Urothelium cell line (cell line): ENCODE measurements around the gene COL19A1.
"Not testable (repeated sequence)": the region's sequence is repeated elsewhere in the genome, so short reads cannot be mapped to it uniquely, and the experiment has no call there.

Experiments
- DNase-seq: peaks from one replicate; pipeline ENCODE4 v3.0.0; 2011; ENCODE audit warnings: low spot score, mixed read lengths
- FAIRE-seq: peaks from 2 replicates; lab custom pipeline; 2011; peaks lifted over from hg19 to GRCh38; lab: Jason Lieb, UNC

The COL19A1 gene

DNA sequence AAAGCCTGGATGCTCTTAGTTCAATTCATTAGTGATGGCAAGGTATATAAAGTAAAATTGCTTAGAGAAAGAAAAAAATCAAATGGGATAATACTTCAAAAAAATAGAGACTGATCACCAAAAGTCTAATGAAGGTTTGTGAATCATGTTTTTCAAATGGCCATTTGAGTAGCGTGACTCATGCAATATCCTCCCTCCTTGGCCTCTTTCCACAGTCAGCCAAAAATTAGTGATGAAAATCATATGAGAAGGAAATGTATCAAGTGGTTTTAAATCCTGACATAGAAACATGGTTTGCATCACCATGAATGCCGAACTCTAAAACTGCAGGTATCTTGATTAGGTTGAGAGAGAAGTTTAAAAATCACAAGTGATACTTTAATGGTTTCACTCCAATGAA, 1.2 kb upstream of the COL19A1 start:
- FAIRE-seq (no peak), DNase-seq (peak; percentile 25)

DNA sequence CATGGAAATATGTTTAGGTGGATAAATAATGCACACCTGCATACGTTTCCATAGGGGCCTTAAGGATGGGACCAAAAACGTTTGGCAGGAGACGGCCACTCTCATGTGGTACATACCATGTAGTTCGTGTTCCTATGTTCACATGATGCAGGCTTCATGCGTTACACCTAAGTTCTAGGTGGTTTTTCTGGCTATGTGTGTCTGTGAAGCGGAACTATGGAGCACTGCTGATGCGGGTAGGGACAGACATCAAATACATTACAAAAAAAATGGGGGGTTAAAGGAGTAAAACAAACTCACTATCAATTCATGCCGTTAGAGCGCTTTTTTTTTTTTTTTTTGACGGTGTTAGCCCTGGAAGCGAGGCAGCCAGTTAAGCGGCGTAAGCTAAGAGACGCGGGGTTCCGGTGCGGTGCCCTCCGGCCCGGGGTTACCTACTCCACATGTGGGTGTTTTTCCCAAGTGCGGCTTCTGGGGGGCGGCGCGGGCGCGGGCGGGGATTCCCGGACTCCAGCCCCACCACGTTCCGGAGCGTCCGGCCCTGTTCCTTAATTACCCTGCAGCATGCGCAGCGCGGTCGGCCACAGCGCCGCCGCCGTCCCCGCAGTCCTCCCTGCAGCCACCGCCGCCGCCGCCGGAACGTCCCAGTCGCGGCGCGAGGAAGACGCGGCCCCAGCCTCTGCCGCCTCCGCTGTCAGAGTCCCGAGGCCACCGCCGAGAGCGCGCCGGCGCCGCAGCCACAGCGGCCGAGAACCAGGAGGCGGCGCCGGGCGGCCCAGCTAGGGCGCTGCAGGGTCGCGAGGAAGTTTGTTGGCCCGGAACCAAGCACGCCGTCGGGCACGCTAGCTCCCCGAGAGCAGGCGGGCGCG, 648 bp downstream of the COL19A1 start:
- FAIRE-seq (no peak), DNase-seq (peak; percentile 72)

DNA sequence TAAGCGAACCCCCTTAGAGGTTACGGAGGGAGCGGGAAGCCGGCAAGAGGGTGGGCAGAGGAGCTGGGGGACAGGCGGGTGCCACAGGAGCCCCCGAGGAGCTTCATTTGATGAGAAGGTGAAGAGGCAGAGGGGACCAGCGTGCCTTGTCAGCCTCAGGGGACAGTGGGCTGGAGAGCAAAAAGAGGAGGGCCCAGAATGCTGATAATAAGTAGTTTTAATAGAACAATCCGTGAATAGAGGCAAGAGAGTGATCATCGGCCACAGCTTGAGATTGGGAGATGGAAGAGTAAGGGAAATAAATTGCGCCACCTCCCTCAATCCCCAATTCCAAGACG, 1.3 kb downstream of the COL19A1 start:
- FAIRE-seq (no peak), DNase-seq (no peak)

DNA sequence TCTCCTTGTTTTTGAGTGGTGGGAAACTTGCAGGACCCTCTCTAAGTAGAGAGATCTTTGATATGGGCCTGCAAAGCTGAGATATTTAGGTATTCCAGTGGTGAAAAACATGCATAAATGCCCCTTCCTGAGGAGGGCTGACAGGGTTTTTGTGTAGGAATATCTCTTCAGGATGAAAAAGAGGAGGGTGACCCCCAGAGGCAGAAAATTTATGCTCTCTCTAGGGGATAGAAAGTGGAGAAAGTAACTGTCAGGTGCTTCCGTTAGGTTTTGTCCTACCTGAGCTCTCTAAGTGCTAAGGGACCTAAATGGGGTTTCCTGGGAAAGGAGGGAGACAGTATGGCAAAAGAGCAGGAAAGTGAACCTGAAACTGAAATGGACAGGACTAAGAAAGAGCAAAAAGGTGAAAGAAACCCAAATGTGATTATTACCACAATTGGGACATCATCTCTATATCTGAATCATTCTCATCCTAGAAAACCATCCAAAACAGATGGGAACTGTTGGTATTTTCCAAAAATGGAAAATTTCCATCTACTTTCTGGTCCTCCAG, 2.0 kb downstream of the COL19A1 start:
- FAIRE-seq (no peak), DNase-seq (no peak)

DNA sequence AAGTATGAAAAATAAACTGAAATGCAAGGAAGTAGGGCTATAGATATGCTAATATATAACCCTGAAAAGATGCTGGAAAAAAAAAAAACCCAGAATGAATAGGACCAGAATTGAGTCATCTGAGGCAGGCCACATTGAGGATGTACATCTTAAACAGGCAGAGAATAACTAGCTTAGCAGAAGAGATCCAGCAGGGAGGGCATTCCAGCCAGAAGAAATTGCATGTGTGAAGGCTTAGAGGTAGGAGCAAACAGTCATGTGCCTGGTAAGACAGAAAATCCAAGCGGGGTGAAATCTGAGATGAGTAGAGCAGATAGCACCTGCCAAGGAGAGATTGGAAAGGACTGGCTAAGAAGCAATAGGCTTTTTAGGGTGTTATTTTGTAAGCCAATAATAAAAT, 2.6 kb downstream of the COL19A1 start:
- DNase-seq: no peak
- no peak for FAIRE-seq

DNA sequence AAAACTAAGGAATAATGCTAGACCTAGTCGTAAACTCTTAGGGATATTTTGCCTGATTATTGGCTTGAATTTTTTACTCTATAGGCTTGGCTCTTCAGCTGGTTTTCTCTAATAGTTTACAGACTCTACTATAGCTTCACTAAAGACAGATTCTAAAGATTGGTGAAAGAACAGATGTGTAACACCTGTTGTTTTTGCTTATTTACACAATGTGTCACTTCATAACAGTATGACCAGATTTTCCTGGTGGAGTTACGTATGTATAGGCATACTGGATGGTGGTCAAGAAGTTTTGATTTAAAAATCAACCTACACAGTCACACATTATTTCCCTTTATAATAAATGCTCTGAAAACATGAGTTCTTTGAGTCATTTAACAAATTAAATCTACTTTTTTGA, 4.8 kb downstream of the COL19A1 start:
- FAIRE-seq (no peak), DNase-seq (no peak)

DNA sequence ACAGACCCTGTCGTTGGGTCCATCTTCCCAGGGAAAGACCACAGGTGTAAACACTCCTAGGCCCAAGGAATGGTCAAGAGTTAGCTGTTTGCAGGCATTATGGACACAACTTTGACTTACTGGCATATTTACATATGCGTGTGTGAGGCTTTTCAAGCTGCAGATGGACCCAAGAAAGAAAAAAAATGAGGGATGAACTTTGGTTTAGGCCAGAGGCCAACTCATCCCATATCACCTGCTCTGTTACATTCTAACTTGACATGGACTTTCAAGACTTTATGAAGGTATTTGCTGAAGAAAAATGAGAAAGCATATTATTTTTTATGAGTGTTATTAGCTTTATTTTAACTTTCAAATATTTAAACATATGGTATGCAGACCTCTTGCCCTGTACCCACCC, 6.9 kb downstream of the COL19A1 start:
- DNase-seq (no peak), FAIRE-seq (no peak)

DNA sequence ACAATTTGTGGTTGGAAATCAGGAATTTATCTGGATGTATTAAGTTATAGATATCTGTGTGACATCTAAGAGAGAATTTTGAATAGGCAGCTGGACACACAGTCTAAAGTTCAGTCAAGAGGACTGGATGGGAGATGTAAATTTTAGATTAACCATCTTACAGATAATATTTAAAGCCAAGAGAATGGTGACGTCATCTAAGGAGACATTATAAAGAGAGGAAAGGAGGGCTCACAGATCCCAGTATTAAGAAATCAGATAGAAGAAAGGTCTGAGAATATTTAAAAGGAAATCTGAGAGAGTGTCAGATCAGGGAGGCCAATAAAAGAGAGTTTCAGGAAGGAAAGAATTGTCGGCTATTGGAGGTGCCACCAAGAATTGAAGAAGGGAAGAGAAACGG, 9.4 kb downstream of the COL19A1 start:
- DNase-seq (no peak), FAIRE-seq (no peak)

DNA sequence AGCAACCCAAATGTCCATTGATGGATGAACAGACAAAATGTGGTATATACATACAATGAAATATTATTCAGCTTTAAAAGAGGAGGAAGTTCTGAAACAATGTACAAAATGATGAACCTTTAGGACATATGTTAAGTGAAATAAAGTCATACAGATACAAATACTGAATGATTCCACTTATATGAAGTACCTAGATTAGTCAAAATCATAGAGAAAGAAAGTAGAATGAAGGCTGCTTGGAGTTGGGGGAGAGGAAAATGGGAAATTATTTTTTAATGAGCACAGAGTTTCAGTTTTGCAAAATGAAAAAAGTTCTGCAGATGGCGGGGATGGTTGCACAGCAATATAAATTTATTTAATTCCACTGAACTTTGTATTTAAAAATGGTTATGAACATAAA, 12.4 kb downstream of the COL19A1 start:
- FAIRE-seq (no peak), DNase-seq (no peak)

DNA sequence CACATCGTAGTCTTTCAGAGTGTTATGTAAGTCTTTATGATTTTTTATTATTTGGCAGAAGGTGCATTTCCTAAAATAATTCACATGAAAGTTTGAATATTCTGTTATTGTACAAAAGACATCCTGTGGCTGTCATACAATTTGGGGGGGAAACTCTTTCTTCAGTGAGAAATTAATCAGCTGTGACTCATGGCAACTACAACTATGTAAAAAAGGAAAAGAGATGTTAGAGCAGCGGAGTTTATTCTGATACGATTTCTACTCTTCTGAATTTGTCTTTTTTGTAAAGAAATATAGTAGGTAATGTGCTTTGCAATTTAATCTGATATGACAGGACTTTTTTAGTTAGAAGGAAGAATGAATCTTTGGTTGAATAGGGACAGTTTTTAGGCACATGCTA, 14.2 kb downstream of the COL19A1 start:
- FAIRE-seq: no peak
- no peak for DNase-seq

DNA sequence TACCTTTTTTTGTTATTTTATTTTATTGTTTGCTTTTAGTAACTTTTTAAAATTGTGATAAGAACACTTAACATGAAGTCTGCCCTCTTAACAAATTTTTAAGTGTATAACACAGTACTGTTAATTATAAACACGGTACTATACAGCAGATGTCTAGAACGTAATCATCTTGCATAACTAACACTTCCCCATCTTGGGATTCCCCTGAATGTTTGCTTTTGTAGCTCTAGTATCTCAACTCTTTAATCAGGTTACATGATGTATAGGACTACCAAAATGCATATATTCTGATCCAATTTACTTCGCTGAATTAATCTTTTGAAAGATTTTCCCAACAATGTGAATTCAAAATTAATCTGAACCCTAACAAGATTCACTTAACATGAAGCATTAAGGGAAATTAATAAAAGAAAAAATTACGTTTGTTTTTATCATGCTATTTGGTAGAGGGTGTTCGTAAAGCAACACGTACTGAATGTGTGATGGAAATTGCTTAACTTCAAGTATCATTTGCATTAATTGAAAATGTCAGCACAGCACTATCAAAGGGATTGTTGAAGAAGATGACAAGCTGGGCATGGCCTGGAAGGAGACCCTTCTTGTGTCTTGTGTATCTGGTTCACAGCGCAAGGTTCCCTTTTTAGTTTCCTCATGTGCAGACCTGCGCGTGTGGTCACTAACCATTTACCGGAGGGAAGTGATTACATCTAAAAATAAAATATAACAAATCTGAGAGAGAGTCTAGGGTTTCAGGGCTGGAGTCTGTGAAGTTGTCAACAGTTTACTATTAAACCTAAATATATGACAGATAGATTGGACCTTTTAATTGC, 15.2 kb downstream of the COL19A1 start:
- FAIRE-seq (no peak), DNase-seq (no peak)

DNA sequence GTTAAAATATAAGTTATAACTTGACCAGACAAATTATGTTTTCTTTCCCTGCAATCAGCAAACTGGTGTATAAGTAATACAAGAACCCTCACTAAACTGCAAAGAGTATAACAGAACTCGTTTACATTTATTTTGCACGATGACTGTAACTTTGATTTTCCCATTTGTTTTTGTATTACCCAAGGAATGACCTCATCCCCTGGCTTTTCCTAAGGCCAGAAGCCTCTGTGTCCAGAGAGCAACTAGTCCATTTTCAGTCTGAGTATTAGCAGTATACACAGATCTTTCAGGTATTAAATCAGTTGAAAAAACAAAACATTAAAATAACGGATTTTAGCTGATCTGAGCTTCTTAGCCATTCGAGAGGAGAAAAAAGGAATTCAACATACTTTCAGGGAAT, 17.2 kb downstream of the COL19A1 start:
- FAIRE-seq: no peak
- no peak for DNase-seq

DNA sequence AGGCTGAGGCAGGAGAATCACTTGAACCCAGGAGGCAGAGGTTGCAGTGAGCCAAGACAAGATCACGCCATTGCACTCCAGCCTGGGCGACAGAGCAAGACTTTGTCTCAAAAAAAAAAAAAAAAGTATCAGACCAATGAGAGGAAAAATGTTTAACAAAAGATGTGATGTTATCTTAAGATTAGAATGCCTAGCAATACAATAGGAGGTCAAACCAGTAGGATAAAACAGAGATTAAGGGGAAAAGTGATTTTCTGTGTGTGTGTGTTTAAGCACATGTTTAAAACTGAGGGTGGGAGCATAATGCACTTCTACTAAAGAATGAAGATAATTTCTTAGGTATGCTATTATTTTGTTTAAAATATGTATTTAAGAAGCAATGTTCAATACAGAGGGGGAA, 17.9 kb downstream of the COL19A1 start:
- DNase-seq: no peak
- FAIRE-seq: no peak

DNA sequence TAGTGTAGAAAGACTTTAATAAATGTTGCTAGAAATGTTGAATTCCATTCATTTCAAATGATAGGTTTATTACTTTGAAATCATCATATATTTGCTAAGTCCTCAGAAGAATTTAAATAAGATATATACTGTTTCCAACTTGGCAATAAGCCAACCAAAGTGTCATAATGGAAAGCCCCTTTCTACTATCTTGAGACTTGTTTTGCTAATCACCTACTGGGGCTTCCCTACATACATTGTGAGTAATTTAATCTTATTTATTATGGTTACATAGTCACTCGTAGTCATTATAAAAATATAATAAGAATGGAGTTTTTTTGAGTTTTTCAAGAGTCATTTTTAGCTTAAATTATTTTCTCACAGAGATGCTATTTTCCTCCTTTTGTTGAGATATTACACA, 20.7 kb downstream of the COL19A1 start:
- no peak for DNase-seq
- no peak for FAIRE-seq

DNA sequence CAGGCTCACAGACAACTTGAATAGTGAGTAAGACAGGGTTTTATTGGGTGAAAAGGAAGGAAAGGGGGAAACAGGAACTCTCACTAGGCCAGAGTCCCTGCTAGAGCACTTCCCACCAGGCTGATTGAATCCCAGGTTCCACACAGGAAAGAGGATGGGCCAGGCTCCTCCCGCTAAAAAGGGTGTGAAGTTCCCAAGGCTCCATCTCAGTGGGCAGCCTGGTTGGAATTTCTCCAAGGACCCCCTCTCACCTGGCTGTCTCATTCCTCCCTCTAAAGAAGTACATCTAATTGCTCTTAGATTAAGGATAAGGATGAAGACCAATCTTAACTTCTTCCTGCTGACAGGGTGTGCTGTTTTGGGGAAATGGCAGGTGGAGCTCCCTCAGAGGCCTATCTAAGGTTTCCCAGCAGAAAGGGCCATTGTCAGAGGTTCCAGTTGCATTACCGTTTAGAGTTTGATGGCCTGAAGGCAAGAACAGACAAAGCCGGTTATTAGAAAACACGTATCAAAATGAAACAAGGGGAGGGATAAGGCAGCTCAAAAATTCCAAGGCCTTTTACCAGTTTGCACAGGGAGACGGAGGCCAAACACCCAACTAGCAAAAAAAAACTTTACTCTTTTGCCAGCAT, 21.5 kb downstream of the COL19A1 start:
- DNase-seq (no peak), FAIRE-seq (no peak)

DNA sequence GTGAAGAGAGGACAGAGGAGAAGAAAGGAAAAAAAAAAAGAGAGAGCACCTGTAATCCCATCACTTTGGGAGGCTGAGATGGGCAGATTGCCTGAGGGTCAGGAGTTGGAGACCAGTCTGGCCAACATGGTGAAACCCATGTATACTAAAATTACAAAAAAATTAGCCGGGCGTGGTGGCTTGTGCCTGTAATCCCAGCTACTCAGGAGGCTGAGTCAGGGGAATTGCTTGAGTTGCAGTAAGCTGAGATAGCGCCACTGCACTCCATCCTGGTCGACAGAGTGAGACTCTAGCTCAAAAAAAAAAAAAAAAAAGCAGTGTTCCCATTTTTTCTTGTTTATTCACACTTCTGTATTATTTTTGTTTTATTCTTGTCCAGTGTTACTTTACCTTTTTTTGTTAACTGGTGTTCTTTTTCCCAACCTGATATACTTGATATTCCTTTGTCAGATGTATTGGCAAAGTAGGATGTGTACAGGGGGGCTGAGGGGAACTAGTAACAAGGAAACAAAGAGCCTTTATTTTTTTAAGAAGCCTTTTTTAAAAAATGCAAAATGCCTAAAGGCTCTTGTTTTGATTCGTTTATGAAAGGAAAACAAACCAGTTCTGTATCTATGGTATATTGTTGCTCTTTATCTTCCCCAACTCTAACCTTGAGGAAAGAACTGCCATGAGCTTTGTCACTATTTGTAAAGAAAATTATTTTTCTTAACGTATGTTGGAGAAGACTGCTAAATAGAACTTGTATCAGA, 22.3 kb downstream of the COL19A1 start:
- DNase-seq: no peak

DNA sequence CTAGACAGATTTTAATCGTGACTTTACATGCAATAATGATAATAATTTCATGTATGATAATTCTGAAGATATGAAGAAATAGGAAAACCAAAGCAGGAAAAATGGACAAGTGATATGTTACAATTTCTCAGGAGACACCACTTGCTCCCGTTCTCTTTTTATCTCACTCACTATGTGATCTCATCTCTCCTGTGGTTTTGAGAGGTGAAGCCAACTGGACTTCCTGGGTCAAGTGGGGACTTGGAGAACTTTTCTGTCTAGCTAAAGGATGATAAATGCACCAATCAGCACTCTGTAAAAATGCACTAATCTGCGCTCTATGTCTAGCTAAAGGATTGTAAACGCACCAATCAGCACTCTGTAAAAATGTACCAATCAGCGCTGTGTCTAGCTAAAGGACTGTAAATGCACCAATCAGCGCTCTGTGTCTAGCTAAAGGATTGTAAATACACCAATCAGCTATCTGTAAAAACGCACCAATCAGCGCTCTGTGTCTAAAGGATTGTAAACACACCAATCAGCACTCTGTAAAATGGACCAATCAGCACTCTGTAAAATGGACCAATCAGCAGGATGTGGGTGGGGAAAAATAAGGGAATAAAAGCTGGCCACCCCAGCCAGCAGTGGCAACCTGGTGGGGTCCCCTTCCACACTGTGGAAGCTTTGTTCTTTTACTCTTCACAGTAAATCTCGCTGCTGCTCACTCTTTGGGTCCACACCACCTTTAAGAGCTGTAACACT, 23.0 kb downstream of the COL19A1 start:
- not testable (repeated sequence) for DNase-seq, FAIRE-seq

More for the DNA sequence above, 22.3 kb downstream of the COL19A1 start:
- FAIRE-seq: no peak

DNA sequence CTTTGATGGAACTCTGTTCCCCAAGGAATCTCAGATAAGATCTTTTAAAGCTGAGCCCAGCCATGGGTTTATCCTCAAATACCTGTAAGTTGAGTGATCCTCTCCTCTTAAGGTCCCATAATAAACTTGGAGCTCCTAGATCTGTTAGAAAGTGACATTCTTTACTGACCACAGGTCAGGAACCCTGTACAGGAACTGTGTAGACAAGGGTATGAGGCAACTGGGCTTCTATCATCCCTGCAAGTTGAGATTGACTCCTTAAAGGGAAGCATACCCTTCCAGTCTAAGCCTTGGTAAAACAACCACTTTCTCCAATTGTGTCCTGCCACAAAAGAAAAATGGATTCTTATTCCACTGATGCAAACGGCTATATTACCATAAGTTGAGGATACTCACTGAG, 26.2 kb downstream of the COL19A1 start:
- not testable (repeated sequence) for DNase-seq, FAIRE-seq

DNA sequence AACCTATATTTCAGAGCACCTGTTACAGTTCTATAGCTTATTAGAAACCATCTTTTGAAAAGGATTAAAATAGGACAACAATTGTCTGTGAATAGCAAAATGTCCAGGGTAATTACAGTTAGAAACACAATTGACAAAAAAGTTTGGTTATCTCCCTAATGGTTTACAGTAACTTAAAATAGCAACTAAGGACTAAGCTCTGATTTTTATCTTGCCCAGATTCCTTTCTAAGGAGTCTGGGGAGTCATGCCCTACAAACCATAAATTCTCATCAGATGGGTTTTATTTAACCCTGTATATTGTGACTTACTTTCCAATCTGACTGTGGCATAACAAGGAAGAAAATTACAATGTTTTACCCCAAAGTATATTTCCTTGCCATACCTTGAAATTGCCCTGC, 26.9 kb downstream of the COL19A1 start:
- not testable (repeated sequence) for FAIRE-seq, DNase-seq
